Suprapubic skin (tissue), 4 donors: ENCODE data around the gene R3HCC1L. TPM values are rescaled to one million over a fixed set of nuclear protein-coding genes. Genes with fewer than 3 reads are reported as not detected.

Source experiments
- DNase-seq, 2 donors: peaks; one replicate each; pipeline ENCODE4 v3.0.0-alpha.2; 2019; ENCODE audit warnings: low spot score in 2 of 2
- H3K27ac ChIP-seq: fragments of 200-600 bp; sonication (generic); one replicate; pipeline ENCODE4 v1.5.1; 2019
- H3K27me3 ChIP-seq: fragments of 200-600 bp; sonication (generic); one replicate; pipeline ENCODE4 v1.5.1; 2019
- H3K36me3 ChIP-seq: fragments of 200-600 bp; sonication (generic); one replicate; pipeline ENCODE4 v1.5.1; 2019
- H3K4me1 ChIP-seq: fragments of 200-600 bp; sonication (generic); one replicate; pipeline ENCODE4 v1.5.1; 2019
- H3K4me3 ChIP-seq: fragments of 200-600 bp; sonication (generic); one replicate; pipeline ENCODE4 v1.5.1; 2019; ENCODE audit warnings: mild to moderate bottlenecking
- H3K9me3 ChIP-seq: fragments of 200-600 bp; sonication (generic); one replicate; pipeline ENCODE4 v1.5.1; 2019
- EP300 ChIP-seq: sonication (generic); formaldehyde crosslinking; IDR thresholded peaks from one replicate; pipeline ENCODE4 v1.6.1; 2017; ENCODE audit warnings: antibody characterized with exemption
- POLR2A ChIP-seq, 2 donors: fragments of 450-650 bp; IDR thresholded peaks; one replicate each; pipeline ENCODE4 v1.6.1; 2017; ENCODE audit warnings: antibody characterized with exemption in 2 of 2, mild to moderate bottlenecking in 2 of 2, moderate library complexity in 2 of 2
- POLR2AphosphoS5 ChIP-seq, 3 donors: sonication (generic); formaldehyde crosslinking; IDR thresholded peaks; one replicate each; pipeline ENCODE4 v1.6.1; 2017; ENCODE audit warnings: antibody characterized with exemption in 3 of 3
- WGBS: methylation state at CpG from one replicate; pipeline ENCODE4 v1.1.5; 2018; 5-methylcytosine and 5-hydroxymethylcytosine counted together
- total RNA-seq, 4 donors: library from RNA; depleted of rRNA; stranded (reverse); fragments of >200 nt; gene quantifications; one replicate each; pipeline ENCODE4 v1.1.0, GENCODE V29; 2016
- TF ChIP-seq, protein P1 (sequence below), 2 donors: fragments of 200-600 bp in 1 of 2; fragments of 450-650 bp in 1 of 2; sonication (generic) in 1 of 2; IDR thresholded peaks; one replicate each; pipeline ENCODE4 v1.5.1; 2016 to 2019; ENCODE audit warnings: antibody characterized with exemption in 2 of 2, mild to moderate bottlenecking in 1 of 2, moderate library complexity in 1 of 2

Gene R3HCC1L
- total RNA-seq, 4 donors from 2014 or later = 7.9 to 17.5 (median 9.7) TPM

GRCh38 chr10:98249134-98249533, 114.7 kb downstream of the R3HCC1L start:
- DNase-seq = no peak
- no peaks in the 10 kb centered on the region for H3K27me3 ChIP-seq
- H3K36me3 ChIP-seq = peaks cover 60% of the 10 kb centered on the region
- H3K27ac ChIP-seq = no peak overlapping the region
- H3K9me3 ChIP-seq = no peaks in the 10 kb centered on the region
- H3K4me1 ChIP-seq = peaks cover 21% of the 10 kb centered on the region
- TF ChIP-seq POLR2A (IDR thresholded peaks at IDR 0.05) (no peak), EP300 (no peak), POLR2AphosphoS5 (IDR thresholded peaks at IDR 0.05) (no peak)
- TF ChIP-seq, protein P1, sequence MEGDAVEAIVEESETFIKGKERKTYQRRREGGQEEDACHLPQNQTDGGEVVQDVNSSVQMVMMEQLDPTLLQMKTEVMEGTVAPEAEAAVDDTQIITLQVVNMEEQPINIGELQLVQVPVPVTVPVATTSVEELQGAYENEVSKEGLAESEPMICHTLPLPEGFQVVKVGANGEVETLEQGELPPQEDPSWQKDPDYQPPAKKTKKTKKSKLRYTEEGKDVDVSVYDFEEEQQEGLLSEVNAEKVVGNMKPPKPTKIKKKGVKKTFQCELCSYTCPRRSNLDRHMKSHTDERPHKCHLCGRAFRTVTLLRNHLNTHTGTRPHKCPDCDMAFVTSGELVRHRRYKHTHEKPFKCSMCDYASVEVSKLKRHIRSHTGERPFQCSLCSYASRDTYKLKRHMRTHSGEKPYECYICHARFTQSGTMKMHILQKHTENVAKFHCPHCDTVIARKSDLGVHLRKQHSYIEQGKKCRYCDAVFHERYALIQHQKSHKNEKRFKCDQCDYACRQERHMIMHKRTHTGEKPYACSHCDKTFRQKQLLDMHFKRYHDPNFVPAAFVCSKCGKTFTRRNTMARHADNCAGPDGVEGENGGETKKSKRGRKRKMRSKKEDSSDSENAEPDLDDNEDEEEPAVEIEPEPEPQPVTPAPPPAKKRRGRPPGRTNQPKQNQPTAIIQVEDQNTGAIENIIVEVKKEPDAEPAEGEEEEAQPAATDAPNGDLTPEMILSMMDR (IDR thresholded peaks at IDR 0.05) = no peak
- no peak overlapping the region for H3K4me3 ChIP-seq
- WGBS = 89% methylated on average over 3 of the region's 3 CpGs

GRCh38 chr10:98251399-98251798, 116.9 kb downstream of the R3HCC1L start:
- TF ChIP-seq, protein P1 (IDR thresholded peaks at IDR 0.05) = peak in 1 of 2 donors; percentile 6
- no peak for TF ChIP-seq POLR2A (IDR thresholded peaks at IDR 0.05)
- TF ChIP-seq EP300 = no peak
- no peak for TF ChIP-seq POLR2AphosphoS5 (IDR thresholded peaks at IDR 0.05)
- DNase-seq = no peak
- Histone ChIP-seq H3K27me3 (no peaks in the 10 kb centered on the region), H3K9me3 (no peaks in the 10 kb centered on the region), H3K4me1 (peaks cover 28% of the 10 kb centered on the region), H3K36me3 (peaks cover 44% of the 10 kb centered on the region), H3K4me3 (no peak overlapping the region), H3K27ac (no peak overlapping the region)
- 60% methylated on average over 8 of the region's 8 CpGs for WGBS

DNA sequence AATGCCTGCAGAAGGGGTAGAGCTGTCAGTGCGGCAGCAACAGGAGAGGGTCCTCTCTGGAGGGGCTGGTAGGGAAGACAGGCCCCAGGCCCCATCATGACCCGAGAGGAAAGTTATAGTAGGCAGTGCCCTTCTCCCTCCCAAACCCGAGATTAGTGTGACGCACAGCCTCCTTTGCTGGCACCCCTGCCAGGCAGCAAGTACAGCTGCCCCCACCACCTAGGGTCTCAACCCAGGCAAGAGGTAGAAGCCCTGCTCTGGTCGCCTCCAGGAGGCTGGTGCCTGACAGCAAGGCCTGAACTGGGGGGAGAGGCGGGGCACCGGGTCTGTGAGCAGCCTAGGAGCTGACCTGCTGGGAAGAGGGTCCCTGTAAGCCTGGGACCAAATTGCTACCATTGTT, 118.0 kb downstream of the R3HCC1L start:
- WGBS = 100% methylated on average over 4 of the region's 7 CpGs
- Histone ChIP-seq H3K9me3 (no peaks in the 10 kb centered on the region), H3K4me3 (no peak overlapping the region), H3K27me3 (no peaks in the 10 kb centered on the region), H3K36me3 (peaks cover 36% of the 10 kb centered on the region), H3K4me1 (peaks cover 25% of the 10 kb centered on the region), H3K27ac (no peak overlapping the region)
- no peak for DNase-seq
- TF ChIP-seq, protein P1 (IDR thresholded peaks at IDR 0.05) = no peak
- TF ChIP-seq POLR2AphosphoS5 (IDR thresholded peaks at IDR 0.05) (no peak), POLR2A (IDR thresholded peaks at IDR 0.05) (no peak), EP300 (no peak)

- no peaks in the 10 kb centered on the region for H3K9me3 ChIP-seq
- H3K4me3 ChIP-seq = no peak overlapping the region
- no peak for DNase-seq
- no peak overlapping the region for H3K27ac ChIP-seq
- WGBS = 73% methylated on average over 16 of the region's 17 CpGs
- H3K27me3 ChIP-seq = no peaks in the 10 kb centered on the region
- peaks cover 25% of the 10 kb centered on the region for H3K4me1 ChIP-seq
- no peak for TF ChIP-seq EP300
- TF ChIP-seq POLR2A (IDR thresholded peaks at IDR 0.05) = no peak
- TF ChIP-seq, protein P1 (IDR thresholded peaks at IDR 0.05) = no peak
- no peak for TF ChIP-seq POLR2AphosphoS5 (IDR thresholded peaks at IDR 0.05)
- H3K36me3 ChIP-seq = peaks cover 26% of the 10 kb centered on the region
These were observed 119.0 kb downstream of the R3HCC1L start for GRCh38 chr10:98253499-98253898.

GRCh38 chr10:98254234-98254974, 119.9 kb downstream of the R3HCC1L start:
- Histone ChIP-seq H3K4me1 (peaks cover 26% of the 10 kb centered on the region), H3K27me3 (no peaks in the 10 kb centered on the region), H3K4me3 (no peak overlapping the region), H3K36me3 (peaks cover 17% of the 10 kb centered on the region), H3K27ac (no peak overlapping the region), H3K9me3 (no peaks in the 10 kb centered on the region)
- DNase-seq = no peak
- 84% methylated on average over 9 of the region's 10 CpGs for WGBS
- no peak for TF ChIP-seq EP300
- no peak for TF ChIP-seq POLR2A (IDR thresholded peaks at IDR 0.05)
- no peak for TF ChIP-seq POLR2AphosphoS5 (IDR thresholded peaks at IDR 0.05)
- TF ChIP-seq, protein P1 (IDR thresholded peaks at IDR 0.05) = no peak
